Measurements from ENCODE around the gene SEMA3B.
A peak's percentile ranks its signal among the peaks of the same experiment; 100 is the strongest.

DNA sequence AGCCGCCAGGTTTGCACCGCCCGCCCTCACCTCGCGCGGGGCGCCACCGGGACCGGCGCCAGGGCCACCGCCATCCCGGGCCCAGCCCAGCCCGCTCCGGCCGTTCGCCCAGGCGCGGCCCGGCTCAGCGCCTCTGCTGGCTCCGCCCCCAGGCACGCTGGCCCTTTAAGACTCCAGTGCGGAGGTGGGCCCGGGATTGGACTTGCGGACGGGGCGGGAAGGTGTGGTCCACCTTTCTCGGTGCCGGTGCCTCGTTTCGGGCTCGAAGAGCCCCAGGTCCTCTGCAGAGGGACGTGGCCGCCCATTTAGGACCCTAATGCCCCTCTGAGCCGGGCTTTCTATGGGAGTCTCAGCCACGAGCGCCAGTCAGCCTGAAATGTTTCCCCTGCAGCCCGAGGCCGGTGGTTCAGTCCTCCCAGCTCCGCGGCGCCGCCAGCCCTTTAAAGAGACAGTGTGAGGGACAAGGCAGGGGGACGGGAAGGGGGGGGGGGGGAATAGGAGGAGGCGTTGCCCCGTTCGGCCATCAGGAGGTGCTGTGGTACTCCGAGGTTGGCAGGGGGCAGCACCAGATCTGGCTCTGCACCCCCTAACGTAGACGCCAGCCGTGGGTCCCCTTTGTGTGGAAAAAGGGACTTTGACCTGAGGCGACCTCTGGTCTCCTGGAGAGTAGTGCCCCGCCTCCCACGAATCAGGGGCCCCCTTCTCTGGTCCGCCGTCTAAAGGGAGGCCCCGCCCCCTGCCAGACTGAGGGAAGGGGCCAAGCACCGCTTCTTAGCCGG lies 52.6 kb downstream of the SEMA3B start:
- TF ChIP-seq, protein P1, sequence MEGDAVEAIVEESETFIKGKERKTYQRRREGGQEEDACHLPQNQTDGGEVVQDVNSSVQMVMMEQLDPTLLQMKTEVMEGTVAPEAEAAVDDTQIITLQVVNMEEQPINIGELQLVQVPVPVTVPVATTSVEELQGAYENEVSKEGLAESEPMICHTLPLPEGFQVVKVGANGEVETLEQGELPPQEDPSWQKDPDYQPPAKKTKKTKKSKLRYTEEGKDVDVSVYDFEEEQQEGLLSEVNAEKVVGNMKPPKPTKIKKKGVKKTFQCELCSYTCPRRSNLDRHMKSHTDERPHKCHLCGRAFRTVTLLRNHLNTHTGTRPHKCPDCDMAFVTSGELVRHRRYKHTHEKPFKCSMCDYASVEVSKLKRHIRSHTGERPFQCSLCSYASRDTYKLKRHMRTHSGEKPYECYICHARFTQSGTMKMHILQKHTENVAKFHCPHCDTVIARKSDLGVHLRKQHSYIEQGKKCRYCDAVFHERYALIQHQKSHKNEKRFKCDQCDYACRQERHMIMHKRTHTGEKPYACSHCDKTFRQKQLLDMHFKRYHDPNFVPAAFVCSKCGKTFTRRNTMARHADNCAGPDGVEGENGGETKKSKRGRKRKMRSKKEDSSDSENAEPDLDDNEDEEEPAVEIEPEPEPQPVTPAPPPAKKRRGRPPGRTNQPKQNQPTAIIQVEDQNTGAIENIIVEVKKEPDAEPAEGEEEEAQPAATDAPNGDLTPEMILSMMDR (IDR thresholded peaks at IDR 0.05 in 4 of 5, conservative IDR thresholded peaks at IDR 0.05 in 1 of 5), result peak; percentile 44 to 71 (median 59)
- TF ChIP-seq POLR2A (IDR thresholded peaks at IDR 0.05), result peak in 1 of 2 donors; percentile 75
